HG03432 (cell line): ENCODE measurements around the gene CSH2.
"Not testable (repeated sequence)": the region's sequence is repeated elsewhere in the genome, so short reads cannot be mapped to it uniquely, and the experiment has no call there.

Experiments
- ATAC-seq: cut with Tn5 transposase; IDR thresholded peaks from one replicate; pipeline ENCODE4 v1.9.1; 2021; ENCODE audit warnings: mild to moderate bottlenecking, moderate library complexity; ENCODE audit not compliant: unreplicated experiment

CSH2 gene

GRCh38 chr17:63873577-63873976, at the start of gene CSH2:
Gene CSH2, minus strand, starts transcription at chr17:63873677. Its CDS starts 63 bp downstream, at chr17:63873614.
- ATAC-seq, result not testable (repeated sequence)

GRCh38 chr17:63922402-63922801, 48.9 kb upstream of the CSH2 start:
- peak; percentile 51 for ATAC-seq

- not testable (repeated sequence) for ATAC-seq
Measured at GRCh38 chr17:63920779-63921178, 47.3 kb upstream of the CSH2 start.

DNA sequence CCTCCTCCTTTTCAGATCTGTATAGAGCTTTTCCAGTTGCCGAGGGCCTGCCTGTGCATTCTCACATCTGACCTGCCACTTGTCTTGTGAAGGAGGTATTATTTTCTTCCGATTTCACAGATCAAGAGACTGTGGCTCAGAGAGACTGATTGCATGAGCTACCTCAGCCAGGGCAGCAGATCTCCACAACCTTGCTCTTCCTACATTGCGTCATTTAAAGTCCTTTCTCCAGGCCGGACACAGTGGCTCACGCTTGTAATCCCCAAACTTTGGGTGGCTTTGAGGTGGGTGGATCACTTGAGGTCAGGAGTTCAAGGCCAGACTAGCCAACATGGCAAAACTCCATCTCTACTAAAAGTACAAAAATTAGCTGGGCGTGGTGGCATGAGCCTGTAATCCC, 46.6 kb upstream of the CSH2 start:
- ATAC-seq, result not testable (repeated sequence)

- peak; percentile 56 for ATAC-seq
Measured at GRCh38 chr17:63919311-63919723, 45.8 kb upstream of the CSH2 start.

DNA sequence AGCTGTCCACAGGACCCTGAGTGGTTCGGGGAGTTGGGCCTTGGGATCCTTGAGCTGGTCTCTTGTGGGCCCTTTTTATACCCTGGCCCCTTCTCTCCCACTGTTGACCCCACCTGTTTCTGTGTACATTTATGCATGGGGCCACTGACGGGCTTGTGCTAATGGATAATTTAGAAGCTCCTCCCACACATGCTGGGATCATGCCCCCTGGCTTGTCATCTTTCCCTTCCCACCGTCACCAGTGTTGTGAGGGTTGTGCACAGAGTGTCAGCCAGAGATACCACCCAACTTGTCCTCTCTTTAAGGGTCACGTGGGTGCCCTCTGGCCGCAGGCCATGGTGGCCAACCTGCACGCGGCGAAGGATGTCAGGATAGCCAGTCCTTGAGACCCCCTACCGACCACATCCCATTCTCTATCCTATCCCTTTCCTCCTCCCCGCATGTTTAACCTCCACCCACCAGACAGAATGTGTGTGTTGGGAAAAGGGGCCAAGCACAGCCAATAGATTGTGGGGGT, 45.4 kb upstream of the CSH2 start, which contains the start of gene GH1:
TSS of gene GH1 (minus strand) at position 51 of the 517 bp plus-strand sequence. CDS start 63 bp downstream, outside the sequence.
- not testable (repeated sequence) for ATAC-seq

GRCh38 chr17:63918305-63918704, 44.8 kb upstream of the CSH2 start:
- no peak for ATAC-seq

DNA sequence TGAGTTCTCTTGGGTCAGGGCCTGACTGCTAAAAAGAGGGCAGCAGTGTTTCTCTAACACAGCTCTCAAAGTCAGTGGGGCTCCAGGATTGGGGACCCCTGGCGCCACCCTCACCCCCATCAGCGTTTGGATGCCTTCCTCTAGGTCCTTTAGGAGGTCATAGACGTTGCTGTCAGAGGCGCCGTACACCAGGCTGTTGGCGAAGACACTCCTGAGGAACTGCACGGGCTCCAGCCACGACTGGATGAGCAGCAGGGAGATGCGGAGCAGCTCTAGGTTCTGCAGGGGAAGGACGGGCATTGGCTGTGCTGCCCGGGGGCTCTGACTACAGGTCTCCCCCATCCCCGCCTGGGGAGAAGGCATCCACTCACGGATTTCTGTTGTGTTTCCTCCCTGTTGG, 44.2 kb upstream of the CSH2 start:
- ATAC-seq, result no peak

DNA sequence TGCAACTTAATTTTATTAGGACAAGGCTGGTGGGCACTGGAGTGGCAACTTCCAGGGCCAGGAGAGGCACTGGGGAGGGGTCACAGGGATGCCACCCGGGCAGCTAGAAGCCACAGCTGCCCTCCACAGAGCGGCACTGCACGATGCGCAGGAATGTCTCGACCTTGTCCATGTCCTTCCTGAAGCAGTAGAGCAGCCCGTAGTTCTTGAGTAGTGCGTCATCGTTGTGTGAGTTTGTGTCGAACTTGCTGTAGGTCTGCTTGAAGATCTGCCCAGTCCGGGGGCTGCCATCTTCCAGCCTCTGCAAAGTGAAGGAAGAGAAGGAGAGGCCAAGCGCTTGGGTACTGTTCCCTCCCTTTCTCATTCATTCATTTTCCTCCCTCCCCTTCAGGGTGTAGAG, 43.7 kb upstream of the CSH2 start:
- not testable (repeated sequence) for ATAC-seq

DNA sequence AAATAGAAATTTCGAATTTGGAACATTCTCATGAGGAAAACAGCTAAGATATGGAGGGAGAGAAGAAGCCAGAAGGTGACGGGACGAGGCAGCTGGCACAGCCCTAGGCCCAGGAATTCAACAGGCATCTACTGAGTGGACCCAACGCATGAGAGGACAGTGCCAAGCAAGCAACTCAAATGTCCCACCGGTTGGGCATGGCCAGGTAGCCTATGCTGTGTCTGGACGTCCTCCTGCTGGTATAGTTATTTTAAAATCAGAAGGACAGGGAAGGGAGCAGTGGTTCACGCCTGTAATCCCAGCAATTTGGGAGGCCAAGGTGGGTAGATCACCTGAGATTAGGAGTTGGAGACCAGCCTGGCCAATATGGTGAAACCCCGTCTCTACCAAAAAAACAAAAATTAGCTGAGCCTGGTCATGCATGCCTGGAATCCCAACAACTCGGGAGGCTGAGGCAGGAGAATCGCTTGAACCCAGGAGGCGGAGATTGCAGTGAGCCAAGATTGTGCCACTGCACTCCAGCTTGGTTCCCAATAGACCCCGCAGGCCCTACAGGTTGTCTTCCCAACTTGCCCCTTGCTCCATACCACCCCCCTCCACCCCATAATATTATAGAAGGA, 43.2 kb upstream of the CSH2 start:
- ATAC-seq, result no peak

DNA sequence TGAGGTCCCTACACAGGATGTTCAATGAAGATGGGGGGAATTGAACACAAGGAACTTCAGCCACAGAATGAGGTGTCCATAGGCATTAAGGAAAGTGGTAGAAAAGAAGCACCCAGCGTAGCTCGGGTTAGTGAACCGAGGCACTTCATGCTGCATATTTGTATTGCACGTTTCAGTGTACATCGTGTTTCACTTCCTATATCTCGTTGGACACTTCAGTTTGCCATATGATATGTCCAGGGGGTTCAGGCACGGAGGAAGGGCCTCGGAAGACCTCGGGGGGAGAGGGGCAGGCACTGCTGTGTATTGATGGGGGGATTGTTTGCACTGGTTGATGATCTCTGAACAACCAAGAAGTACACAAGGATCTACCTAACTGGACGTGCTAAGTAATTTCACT, 42.3 kb upstream of the CSH2 start:
- not testable (repeated sequence) for ATAC-seq

GRCh38 chr17:63914471-63914870, 41.0 kb upstream of the CSH2 start:
- ATAC-seq, result no peak

DNA sequence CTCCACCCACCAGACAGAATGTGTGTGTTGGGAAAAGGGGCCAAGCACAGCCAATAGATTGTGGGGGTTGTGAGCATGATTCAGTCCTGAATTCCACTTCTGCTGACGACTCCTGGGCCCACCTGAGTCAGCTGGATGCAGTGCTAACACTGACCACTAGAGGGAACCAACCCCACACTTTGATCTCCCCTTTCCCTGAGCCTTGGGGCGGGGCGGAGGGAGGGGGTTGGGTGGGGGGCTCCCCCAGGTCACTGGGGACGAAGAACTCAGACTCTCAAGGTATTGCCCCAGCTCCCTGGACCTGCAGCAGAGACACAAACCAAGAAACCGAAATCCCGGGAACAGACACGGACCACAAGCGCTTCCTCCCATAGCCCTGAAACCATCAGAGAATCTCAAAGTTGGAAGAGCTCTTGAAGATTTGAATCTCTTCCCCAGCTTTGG, 38.2 kb upstream of the CSH2 start:
- no peak for ATAC-seq

DNA sequence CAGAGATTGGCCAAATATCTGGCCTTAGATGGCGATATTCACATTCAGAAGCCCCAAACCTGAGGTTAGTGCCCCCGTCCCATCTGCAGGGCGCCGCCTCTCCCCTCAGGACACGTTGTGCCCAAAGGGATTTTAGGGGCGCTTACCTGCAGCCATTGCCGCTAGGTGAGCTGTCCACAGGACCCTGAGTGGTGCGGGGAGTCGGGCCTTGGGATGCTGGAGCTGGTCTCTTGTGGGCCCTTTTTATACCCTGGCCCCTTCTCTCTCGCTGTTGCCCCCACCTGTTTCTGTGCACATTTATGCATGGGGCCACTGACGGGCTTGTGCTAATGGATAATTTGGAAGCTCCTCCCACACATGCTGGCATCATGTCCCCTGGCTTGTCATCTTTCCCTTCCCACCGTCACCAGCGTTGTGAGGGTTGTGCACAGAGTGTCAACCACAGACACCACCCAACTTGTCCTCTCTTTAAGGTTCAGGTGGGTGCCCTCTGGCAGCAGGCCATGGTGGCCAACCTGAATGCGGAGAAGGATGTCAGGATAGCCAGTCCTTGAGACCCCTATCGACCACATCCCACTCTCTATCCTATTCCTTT, 37.7 kb upstream of the CSH2 start, which contains the start of gene CSHL1:
TSS of gene CSHL1 (minus strand) at position 218 of the 595 bp plus-strand sequence. CDS start at position 156, 62 bp downstream.
- ATAC-seq, result no peak

DNA sequence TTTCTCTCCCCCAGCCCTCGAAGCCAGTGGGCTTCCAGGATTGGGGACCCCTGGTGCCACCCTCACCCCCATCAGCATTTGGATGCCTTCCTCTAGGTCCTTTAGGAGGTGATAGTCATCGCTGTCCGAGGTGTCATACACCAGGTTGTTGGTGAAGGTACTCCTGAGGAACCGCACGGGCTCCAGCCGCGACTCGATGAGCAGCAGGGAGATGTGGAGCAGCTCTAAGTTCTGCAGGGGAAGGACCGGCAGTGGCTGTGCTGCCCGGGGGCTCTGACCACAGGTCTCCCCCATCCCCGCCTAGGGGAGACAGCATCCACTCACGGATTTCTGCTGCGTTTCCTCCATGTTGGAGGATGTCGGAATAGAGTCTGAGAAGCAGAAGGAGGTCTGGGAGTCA, 36.6 kb upstream of the CSH2 start:
- ATAC-seq, result no peak

GRCh38 chr17:63909586-63909985, 36.1 kb upstream of the CSH2 start:
- ATAC-seq, result not testable (repeated sequence)

GRCh38 chr17:63907161-63907778, 33.8 kb upstream of the CSH2 start:
- not testable (repeated sequence) for ATAC-seq

GRCh38 chr17:63904796-63905195, 31.3 kb upstream of the CSH2 start:
- ATAC-seq, result not testable (repeated sequence)

DNA sequence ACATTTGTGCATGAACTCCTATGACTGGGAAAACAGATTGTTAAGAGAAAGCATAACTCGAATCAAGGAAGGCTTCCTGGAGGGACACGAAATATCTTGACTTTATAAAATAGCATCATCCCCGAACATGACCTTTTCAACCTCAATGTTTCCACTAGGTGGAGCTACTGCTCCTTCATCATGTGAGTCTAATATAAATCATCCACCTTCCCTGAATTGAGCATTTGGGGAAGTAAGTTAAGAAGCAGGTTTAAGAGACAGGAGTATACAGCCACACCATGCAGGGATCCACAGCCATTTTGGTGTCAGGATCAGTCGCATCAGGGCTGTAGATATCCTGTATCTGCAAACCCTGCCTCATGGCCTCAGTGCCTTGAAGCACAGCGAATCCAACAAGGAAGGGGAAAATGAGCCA, 30.3 kb upstream of the CSH2 start:
- ATAC-seq, result not testable (repeated sequence)

- ATAC-seq, result not testable (repeated sequence)
Measured at GRCh38 chr17:63901971-63902370, 28.5 kb upstream of the CSH2 start.
